ENCODE results near the gene SIGLEC9. TPM values are rescaled to one million over a fixed set of nuclear protein-coding genes. Genes with fewer than 3 reads are reported as not detected.

The SIGLEC9 gene
- total and polyA plus RNA-seq, 4 donors, result 1.1 to 11.5 (median 8.3) TPM

DNA sequence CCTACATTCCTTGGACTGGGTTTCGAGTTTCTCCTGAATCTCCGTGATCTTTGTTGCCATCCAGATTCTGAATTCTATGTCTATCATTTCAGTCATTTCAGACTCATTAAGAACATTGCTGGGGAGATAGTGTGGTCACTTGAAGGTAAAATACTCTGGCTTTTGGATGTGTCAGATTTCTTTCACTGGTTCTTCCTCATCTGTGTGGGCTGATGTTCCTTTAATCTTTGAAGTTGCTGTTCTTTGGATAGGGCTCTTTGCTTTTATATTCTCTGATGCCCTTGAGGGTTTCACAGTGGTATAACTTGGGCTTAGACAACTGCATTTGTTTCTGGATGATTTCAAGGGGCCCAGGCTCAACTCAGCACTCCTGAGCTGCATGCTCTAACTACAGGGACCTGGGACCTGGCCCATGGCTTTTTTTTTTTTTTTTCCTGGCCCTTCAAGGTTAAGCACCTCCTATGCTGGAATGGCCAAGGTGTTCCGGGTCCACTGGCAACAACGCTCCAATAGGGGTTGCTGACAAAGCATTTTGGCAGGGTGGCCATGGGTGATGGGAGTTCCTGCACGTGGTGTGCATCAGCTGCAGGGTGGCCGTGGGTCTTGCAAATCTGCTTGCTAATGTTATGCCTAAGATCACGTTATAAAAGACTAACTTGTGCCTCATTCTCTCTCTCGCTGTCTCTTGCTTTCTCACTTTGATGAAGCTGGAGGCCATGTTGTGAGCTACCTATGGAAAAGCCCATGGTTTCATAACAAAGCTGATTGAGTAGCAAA, 11.5 kb downstream of the SIGLEC9 start:
- H3K4me1 ChIP-seq (ENCODE audit: control insufficient read depth in 1 of 2, insufficient read depth in 2 of 2, low read length in 2 of 2), result no peaks in the 10 kb centered on the region
- H3K27me3 ChIP-seq (ENCODE audit: control insufficient read depth in 1 of 2, insufficient read depth in 2 of 2, low read length in 1 of 2), result no peaks in the 10 kb centered on the region
- 80 to 81% methylated on average over 8 of the region's 8 CpGs for WGBS, 2 donors

DNA sequence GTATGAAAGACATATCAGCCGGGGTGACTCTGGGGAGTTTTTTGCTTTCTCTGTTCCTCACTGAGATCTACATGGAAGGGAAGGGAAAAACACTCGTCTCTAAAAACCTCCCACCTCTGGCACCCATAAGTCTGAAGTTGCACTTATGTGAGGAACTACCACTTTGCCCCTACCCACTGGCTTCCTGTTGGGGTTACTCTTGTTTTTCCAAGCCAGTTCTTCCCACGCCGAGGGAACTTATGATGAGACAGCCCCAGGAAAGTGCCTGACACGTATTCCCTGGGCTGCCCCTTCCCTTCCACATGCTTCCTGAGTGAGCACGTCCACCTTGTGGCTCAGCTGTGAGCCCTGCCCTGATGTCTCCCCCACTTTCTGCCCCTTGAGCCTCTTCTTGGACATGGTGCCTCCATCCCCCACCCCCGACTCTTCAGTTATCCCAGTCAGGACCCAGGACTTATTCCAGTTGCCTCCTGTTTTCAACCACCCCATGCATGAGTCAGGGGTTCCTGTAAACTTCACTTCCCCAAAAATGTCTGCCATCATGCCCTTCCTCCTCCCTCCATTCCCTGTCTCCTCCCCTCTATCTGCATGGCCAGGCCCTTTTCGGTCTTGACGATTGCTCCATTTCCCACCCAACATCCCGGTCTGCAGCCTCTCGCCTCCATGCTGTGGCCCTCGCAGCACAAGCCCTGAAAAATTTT, 12.3 kb downstream of the SIGLEC9 start:
- DNase-seq, result peak in 1 of 2 donors; percentile 70
- H3K9me3 ChIP-seq (ENCODE audit: control insufficient read depth, low read length), result no peaks in the 10 kb centered on the region
- no peaks in the 10 kb centered on the region for H3K36me3 ChIP-seq (ENCODE audit: control insufficient read depth in 1 of 2, insufficient read depth in 2 of 2, low read length in 1 of 2)
- intact Hi-C loops (cut with DNase I), result no loop called here
- H3K27ac ChIP-seq (ENCODE audit: low read depth in 1 of 2, low read length in 2 of 2), result no peak overlapping the region
- 40 to 42% methylated on average over 12 of the region's 12 CpGs for WGBS, 2 donors
- peak; percentile 21 for ATAC-seq (ENCODE audit: low FRiP score)
- H3K4me1 ChIP-seq (ENCODE audit: control insufficient read depth in 1 of 2, insufficient read depth in 2 of 2, low read length in 2 of 2), result no peaks in the 10 kb centered on the region
- H3K27me3 ChIP-seq (ENCODE audit: control insufficient read depth in 1 of 2, insufficient read depth in 2 of 2, low read length in 1 of 2), result no peaks in the 10 kb centered on the region
- H3K4me3 ChIP-seq (ENCODE audit: low read length in 2 of 2), result no peak overlapping the region

More for the DNA sequence above, 11.5 kb downstream of the SIGLEC9 start:
- Histone ChIP-seq H3K27ac (ENCODE audit: low read depth in 1 of 2, low read length in 2 of 2) (no peak overlapping the region), H3K4me3 (ENCODE audit: low read length in 2 of 2) (no peak overlapping the region), H3K36me3 (ENCODE audit: control insufficient read depth in 1 of 2, insufficient read depth in 2 of 2, low read length in 1 of 2) (no peaks in the 10 kb centered on the region), H3K9me3 (ENCODE audit: control insufficient read depth, low read length) (no peaks in the 10 kb centered on the region)
- DNase-seq (peak in 1 of 2 donors; percentile 52), ATAC-seq (ENCODE audit: low FRiP score) (no peak)
- intact Hi-C loops (cut with DNase I), result no loop called here

DNA sequence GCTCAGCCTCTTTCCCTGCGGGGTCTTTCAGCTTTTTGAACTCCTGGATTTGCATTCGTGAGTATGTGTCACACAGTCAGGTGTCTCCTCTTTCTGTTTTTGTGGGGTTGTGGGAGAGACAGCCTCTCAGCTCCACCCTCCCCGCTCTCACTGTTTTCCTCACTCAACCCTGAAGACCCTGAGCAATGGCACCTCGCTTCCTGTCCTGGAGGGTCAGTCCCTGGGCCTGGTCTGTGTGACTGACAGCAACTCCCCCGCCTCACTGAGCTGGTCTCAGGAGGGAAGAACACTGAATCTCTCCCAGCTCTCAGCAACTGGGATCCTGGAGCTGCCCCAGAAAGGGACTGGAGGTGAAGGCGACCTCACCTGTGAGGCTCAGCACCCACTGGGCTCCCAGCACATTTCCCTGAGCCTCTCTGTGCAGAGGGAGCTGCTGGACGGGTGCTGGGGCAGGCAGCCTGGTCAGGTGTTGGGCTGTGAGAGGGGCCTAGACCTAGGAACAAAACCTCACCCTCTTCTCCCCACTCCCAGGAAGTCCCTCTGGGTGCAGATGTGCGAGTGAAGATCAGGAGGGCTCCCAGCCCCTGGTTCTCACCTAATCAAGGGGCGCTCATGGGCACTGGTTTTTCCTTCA, 13.2 kb downstream of the SIGLEC9 start:
- Histone ChIP-seq H3K4me1 (ENCODE audit: control insufficient read depth in 1 of 2, insufficient read depth in 2 of 2, low read length in 2 of 2) (no peaks in the 10 kb centered on the region), H3K4me3 (ENCODE audit: low read length in 2 of 2) (no peak overlapping the region), H3K27me3 (ENCODE audit: control insufficient read depth in 1 of 2, insufficient read depth in 2 of 2, low read length in 1 of 2) (no peaks in the 10 kb centered on the region), H3K36me3 (ENCODE audit: control insufficient read depth in 1 of 2, insufficient read depth in 2 of 2, low read length in 1 of 2) (no peaks in the 10 kb centered on the region), H3K27ac (ENCODE audit: low read depth in 1 of 2, low read length in 2 of 2) (no peak overlapping the region), H3K9me3 (ENCODE audit: control insufficient read depth, low read length) (no peaks in the 10 kb centered on the region)
- ATAC-seq (ENCODE audit: low FRiP score) (no peak), DNase-seq (peak; percentile 21 to 52)
- 70 to 72% methylated on average over 9 of the region's 9 CpGs for WGBS, 2 donors
- intact Hi-C loops (cut with DNase I), result no loop called here

DNA sequence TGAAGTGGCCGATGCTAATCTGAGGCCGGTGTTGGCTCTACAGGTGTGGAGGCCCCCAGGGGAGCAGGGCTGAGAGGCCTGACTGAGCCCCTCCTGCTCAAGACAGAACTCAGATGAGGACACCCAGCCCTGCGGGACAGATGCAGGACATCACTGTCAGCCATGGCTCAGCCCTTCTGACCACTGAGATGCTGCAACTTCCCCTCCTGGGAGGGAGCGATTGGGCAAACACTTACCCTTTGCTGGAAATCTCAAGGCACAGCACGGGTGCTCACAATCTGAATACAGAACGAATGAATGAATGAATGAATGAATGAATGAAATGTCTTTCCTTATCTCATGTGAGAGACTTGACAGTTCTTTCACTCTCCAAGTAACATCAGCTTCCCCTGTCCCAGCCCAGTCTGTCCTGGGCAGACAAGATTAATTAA, 13.9 kb downstream of the SIGLEC9 start:
- Histone ChIP-seq H3K27ac (ENCODE audit: low read depth in 1 of 2, low read length in 2 of 2) (no peak overlapping the region), H3K9me3 (ENCODE audit: control insufficient read depth, low read length) (no peaks in the 10 kb centered on the region), H3K36me3 (ENCODE audit: control insufficient read depth in 1 of 2, insufficient read depth in 2 of 2, low read length in 1 of 2) (no peaks in the 10 kb centered on the region), H3K27me3 (ENCODE audit: control insufficient read depth in 1 of 2, insufficient read depth in 2 of 2, low read length in 1 of 2) (no peaks in the 10 kb centered on the region), H3K4me3 (ENCODE audit: low read length in 2 of 2) (no peak overlapping the region), H3K4me1 (ENCODE audit: control insufficient read depth in 1 of 2, insufficient read depth in 2 of 2, low read length in 2 of 2) (no peaks in the 10 kb centered on the region)
- ATAC-seq (ENCODE audit: low FRiP score), result peak; percentile 39
- WGBS, 2 donors, result 72 to 81% methylated on average over 6 of the region's 6 CpGs
- intact Hi-C loops (cut with DNase I), result no loop called here
- DNase-seq, result peak in 1 of 2 donors; percentile 80

DNA sequence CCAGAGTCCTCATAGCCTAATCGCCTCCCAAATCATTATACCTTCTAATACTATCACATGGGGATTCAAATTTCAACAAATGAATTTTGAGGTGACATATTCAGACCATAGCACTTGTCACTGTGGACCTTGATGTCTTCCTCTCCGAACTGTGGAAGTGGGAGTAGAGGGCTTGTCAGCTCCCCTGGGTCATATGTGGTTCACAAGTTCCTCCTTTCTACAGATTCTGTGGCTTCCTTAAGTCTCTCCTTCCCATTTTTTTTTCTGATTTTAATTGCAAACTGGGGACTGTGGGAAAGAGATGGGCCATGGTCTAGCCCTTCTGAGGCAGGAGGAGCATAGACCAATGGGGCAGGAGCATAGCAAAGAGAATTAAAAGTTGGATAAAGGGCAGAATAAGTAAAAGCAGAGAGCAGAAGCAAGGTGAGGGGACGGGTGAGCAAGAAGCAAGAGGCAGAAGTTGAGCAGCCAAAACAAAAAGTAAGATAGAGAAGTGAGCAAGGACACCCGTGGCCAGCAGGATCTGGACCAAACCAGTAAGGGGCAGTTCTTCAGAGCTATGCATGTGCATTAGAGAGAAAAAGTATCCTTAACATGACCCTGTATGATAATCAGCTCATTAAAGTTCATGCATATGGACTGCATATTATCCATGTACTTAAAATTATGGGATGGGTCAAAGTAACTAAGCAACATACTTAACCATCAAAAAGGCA, 14.8 kb downstream of the SIGLEC9 start:
- DNase-seq, result no peak

DNA sequence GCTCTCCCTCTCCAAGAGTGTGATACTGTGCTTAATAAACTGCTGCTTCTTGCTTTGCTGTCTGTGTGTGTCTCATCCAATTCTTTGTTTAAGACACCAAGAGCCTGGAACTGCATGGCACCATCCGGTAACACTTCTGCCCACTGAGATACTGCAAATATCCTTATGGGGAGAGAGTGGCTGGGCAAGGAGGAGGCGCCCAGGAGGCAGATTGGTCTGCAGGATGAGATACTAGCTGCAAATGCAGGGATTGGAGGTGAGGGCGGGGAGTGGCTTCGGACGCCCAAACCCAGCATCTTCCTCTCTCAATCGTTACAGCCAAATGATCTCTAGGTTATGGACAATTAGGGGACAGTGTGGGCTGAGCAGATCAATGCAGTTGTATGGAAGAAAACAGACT, 15.7 kb downstream of the SIGLEC9 start:
- ATAC-seq (ENCODE audit: low FRiP score), result no peak
- intact Hi-C loops (cut with DNase I), result no loop called here
- H3K4me3 ChIP-seq (ENCODE audit: low read length in 2 of 2), result no peak overlapping the region
- H3K9me3 ChIP-seq (ENCODE audit: control insufficient read depth, low read length), result no peaks in the 10 kb centered on the region
- H3K27me3 ChIP-seq (ENCODE audit: control insufficient read depth in 1 of 2, insufficient read depth in 2 of 2, low read length in 1 of 2), result no peaks in the 10 kb centered on the region
- WGBS, 2 donors, result 14 to 26% methylated on average over 6 of the region's 6 CpGs
- no peak overlapping the region for H3K27ac ChIP-seq (ENCODE audit: low read depth in 1 of 2, low read length in 2 of 2)
- no peaks in the 10 kb centered on the region for H3K4me1 ChIP-seq (ENCODE audit: control insufficient read depth in 1 of 2, insufficient read depth in 2 of 2, low read length in 2 of 2)
- DNase-seq, result no peak
- no peaks in the 10 kb centered on the region for H3K36me3 ChIP-seq (ENCODE audit: control insufficient read depth in 1 of 2, insufficient read depth in 2 of 2, low read length in 1 of 2)

More for the DNA sequence above, 14.8 kb downstream of the SIGLEC9 start:
- Histone ChIP-seq H3K4me3 (ENCODE audit: low read length in 2 of 2) (no peak overlapping the region), H3K4me1 (ENCODE audit: control insufficient read depth in 1 of 2, insufficient read depth in 2 of 2, low read length in 2 of 2) (no peaks in the 10 kb centered on the region), H3K9me3 (ENCODE audit: control insufficient read depth, low read length) (no peaks in the 10 kb centered on the region), H3K36me3 (ENCODE audit: control insufficient read depth in 1 of 2, insufficient read depth in 2 of 2, low read length in 1 of 2) (no peaks in the 10 kb centered on the region), H3K27ac (ENCODE audit: low read depth in 1 of 2, low read length in 2 of 2) (no peak overlapping the region), H3K27me3 (ENCODE audit: control insufficient read depth in 1 of 2, insufficient read depth in 2 of 2, low read length in 1 of 2) (no peaks in the 10 kb centered on the region)
- WGBS, 2 donors, result 62 to 70% methylated on average over 4 of the region's 4 CpGs
- intact Hi-C loops (cut with DNase I), result no loop called here
- ATAC-seq (ENCODE audit: low FRiP score), result no peak

DNA sequence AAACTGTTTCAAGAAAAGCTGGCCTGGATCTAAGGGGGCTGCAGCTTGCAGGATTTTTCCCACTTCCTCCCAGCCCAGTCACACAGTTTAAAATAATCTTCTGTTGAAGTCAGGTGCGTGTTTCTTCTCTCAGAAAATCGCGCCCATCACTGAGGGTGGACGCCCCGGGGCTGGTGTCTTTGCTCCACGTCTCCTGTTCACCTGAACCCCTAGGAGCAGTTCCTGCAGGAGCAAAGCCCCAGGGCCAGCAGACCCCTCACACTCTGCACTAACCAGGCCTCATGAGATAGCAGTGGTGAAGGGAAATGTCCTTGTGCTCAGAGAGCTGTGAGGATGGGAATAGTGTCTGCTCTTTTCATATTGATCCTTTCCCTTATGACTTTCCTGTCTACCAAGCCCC, 16.5 kb downstream of the SIGLEC9 start:
- Histone ChIP-seq H3K4me1 (ENCODE audit: control insufficient read depth in 1 of 2, insufficient read depth in 2 of 2, low read length in 2 of 2) (no peaks in the 10 kb centered on the region), H3K27ac (ENCODE audit: low read depth in 1 of 2, low read length in 2 of 2) (no peak overlapping the region), H3K36me3 (ENCODE audit: control insufficient read depth in 1 of 2, insufficient read depth in 2 of 2, low read length in 1 of 2) (no peaks in the 10 kb centered on the region), H3K9me3 (ENCODE audit: control insufficient read depth, low read length) (no peaks in the 10 kb centered on the region), H3K4me3 (ENCODE audit: low read length in 2 of 2) (no peak overlapping the region), H3K27me3 (ENCODE audit: control insufficient read depth in 1 of 2, insufficient read depth in 2 of 2, low read length in 1 of 2) (no peaks in the 10 kb centered on the region)
- intact Hi-C loops (cut with DNase I), result no loop called here
- no peak for ATAC-seq (ENCODE audit: low FRiP score)
- DNase-seq, result no peak
- WGBS, 2 donors, result 77 to 81% methylated on average over 6 of the region's 6 CpGs

DNA sequence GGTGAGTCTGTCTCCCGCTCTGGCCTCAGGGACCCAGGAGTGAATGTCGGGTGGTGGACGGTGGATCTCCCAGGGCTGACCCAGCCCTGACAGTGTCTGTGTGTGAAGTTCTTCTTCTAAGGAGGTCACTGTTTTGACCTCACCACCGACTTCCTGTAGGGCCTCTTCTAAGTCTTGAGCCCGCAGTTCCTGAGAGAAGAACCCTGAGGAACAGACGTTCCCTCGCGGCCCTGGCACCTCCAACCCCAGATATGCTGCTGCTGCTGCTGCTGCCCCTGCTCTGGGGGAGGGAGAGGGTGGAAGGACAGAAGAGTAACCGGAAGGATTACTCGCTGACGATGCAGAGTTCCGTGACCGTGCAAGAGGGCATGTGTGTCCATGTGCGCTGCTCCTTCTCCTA, 17.4 kb downstream of the SIGLEC9 start, which contains the start of gene SIGLEC7:
Gene SIGLEC7, plus strand, starts transcription at position 183 of the 400 bp plus-strand sequence. Its CDS starts 69 bp downstream, at position 252.
- H3K4me1 ChIP-seq (ENCODE audit: control insufficient read depth in 1 of 2, insufficient read depth in 2 of 2, low read length in 2 of 2), result no peaks in the 10 kb centered on the region
- peak; percentile 67 to 85 for DNase-seq
- H3K27ac ChIP-seq (ENCODE audit: low read depth in 1 of 2, low read length in 2 of 2), result no peak within 1 kb of the TSS
- intact Hi-C loops (cut with DNase I), result no loop called here
- H3K4me3 ChIP-seq (ENCODE audit: low read length in 2 of 2), result no peak within 1 kb of the TSS
- WGBS, 2 donors, result 58 to 68% methylated on average over 14 of the region's 14 CpGs
- H3K27me3 ChIP-seq (ENCODE audit: control insufficient read depth in 1 of 2, insufficient read depth in 2 of 2, low read length in 1 of 2), result no peaks in the 10 kb centered on the region
- peak; percentile 9 for ATAC-seq (ENCODE audit: low FRiP score)
- H3K36me3 ChIP-seq (ENCODE audit: control insufficient read depth in 1 of 2, insufficient read depth in 2 of 2, low read length in 1 of 2), result no peaks in the 10 kb centered on the region
- H3K9me3 ChIP-seq (ENCODE audit: control insufficient read depth, low read length), result no peaks in the 10 kb centered on the region
